Lung (tissue), 12 donors: ENCODE results near the gene DIS3L. TPM values are rescaled to one million over a fixed set of nuclear protein-coding genes. Genes with fewer than 3 reads are reported as not detected.
"Not testable (repeated sequence)": the region's sequence is repeated elsewhere in the genome, so short reads cannot be mapped to it uniquely, and the experiment has no call there.

Source experiments
- ATAC-seq: fragments of 200-7000 bp; cut with Tn5 transposase; one replicate; pipeline ENCODE4 v1.9.1; 2020; ENCODE audit warnings: moderate number of reproducible peaks; ENCODE audit not compliant: insufficient read depth, low FRiP score
- DNase-seq, 3 donors: peaks; one replicate each; pipeline ENCODE4 v3.0.0-alpha.2; 2013 to 2017
- H3K27ac ChIP-seq, 2 donors: one replicate each; pipeline ENCODE4 v1.5.1; 2013; ENCODE audit warnings: mild to moderate bottlenecking in 2 of 2, moderate library complexity in 2 of 2, control low read depth in 1 of 2, inconsistent platforms in 1 of 2, low read depth in 1 of 2, low read length in 1 of 2
- H3K27me3 ChIP-seq, 3 donors: one replicate each; pipeline ENCODE4 v1.5.1; 2013; ENCODE audit warnings: low read length in 2 of 3; ENCODE audit not compliant: control insufficient read depth in 3 of 3, insufficient read depth in 3 of 3
- H3K36me3 ChIP-seq, 4 donors: one replicate each; pipeline ENCODE4 v1.5.1; 2013; ENCODE audit warnings: low read length in 4 of 4, mild to moderate bottlenecking in 1 of 4, moderate library complexity in 1 of 4; ENCODE audit not compliant: control insufficient read depth in 4 of 4, insufficient read depth in 4 of 4
- H3K4me1 ChIP-seq, 5 donors: one replicate each; pipeline ENCODE4 v1.5.1; 2013; ENCODE audit warnings: low read length in 5 of 5, mild to moderate bottlenecking in 2 of 5, moderate library complexity in 1 of 5; ENCODE audit not compliant: control insufficient read depth in 5 of 5, insufficient read depth in 5 of 5
- H3K4me3 ChIP-seq: one replicate; pipeline ENCODE4 v1.5.1; 2013; ENCODE audit warnings: mild to moderate bottlenecking, control low read depth, moderate library complexity
- H3K9ac ChIP-seq, 2 donors: one replicate each; pipeline ENCODE4 v1.5.1; 2013; ENCODE audit warnings: low read length in 2 of 2, control low read depth in 1 of 2; ENCODE audit not compliant: insufficient read depth in 1 of 2
- H3K9me3 ChIP-seq, 4 donors: one replicate each; pipeline ENCODE4 v1.5.1; 2013; ENCODE audit warnings: low read length in 3 of 4, mild to moderate bottlenecking in 1 of 4, moderate library complexity in 1 of 4; ENCODE audit not compliant: control insufficient read depth in 4 of 4, insufficient read depth in 3 of 4
- CTCF ChIP-seq: IDR thresholded peaks from 2 replicates; pipeline ENCODE4 v1.5.1; 2012; ENCODE audit warnings: mild to moderate bottlenecking; ENCODE audit errors: control extremely low read depth, extremely low read depth
- WGBS, 2 donors: extraction: QIAGEN DNeasy Blood & Tissue Kit; methylation state at CpG; one replicate each; pipeline ENCODE4 v1.1.7; 2013; 5-methylcytosine and 5-hydroxymethylcytosine counted together
- polyA plus RNA-seq, 2 donors: library from polyadenylated mRNA; stranded (reverse); fragments of 200-250 nt; gene quantifications; one replicate each; pipeline ENCODE4 v1.2.1, GENCODE V29; 2013
- total RNA-seq, 2 donors: library from RNA; depleted of rRNA in 1 of 2; stranded (reverse); fragments of >200 nt in 1 of 2; gene quantifications; one replicate each; pipeline ENCODE4 v1.2.1, GENCODE V29; 2014 to 2021
- donor health status: control.
- donor health status: control.
- donor health status: Bipolar disorder and iron deficiency.
- donor health status: healthy.
- donor health status: DM: yes; HTN: yes; CAD: no.

DIS3L gene
- total and polyA plus RNA-seq, 4 donors = 8.0 to 43.7 (median 20.3) TPM

DNA sequence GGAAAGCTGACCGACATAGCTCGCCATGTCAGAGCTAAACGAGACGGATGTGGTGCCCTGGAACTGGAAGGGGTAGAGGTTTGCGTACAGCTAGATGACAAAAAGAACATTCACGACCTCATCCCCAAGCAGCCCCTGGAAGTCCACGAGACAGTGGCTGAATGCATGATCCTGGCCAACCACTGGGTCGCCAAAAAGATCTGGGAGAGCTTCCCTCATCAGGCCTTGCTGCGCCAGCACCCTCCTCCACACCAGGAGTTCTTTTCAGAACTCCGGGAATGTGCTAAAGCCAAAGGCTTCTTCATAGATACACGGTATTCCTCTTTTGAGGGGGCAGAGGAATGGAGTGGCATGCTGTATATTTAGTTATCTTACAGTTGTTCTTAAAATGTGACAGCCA, 32.7 kb downstream of the DIS3L start:
- TF ChIP-seq CTCF = no peak
- H3K9me3 ChIP-seq = no peaks in the 10 kb centered on the region
- no peaks in the 10 kb centered on the region for H3K27me3 ChIP-seq
- peaks cover 0 to 10% (median 0%) of the 10 kb centered on the region in 5 donors for H3K4me1 ChIP-seq
- DNase-seq = no peak
- 95 to 97% methylated on average over 11 of the region's 11 CpGs for WGBS, 2 donors
- H3K9ac ChIP-seq = no peak overlapping the region
- no peak for ATAC-seq
- no peak overlapping the region for H3K27ac ChIP-seq
- H3K4me3 ChIP-seq = no peak overlapping the region
- peaks cover 27 to 34% (median 32%) of the 10 kb centered on the region in 4 donors for H3K36me3 ChIP-seq

- 94% methylated on average over 4 of the region's 4 CpGs for WGBS, 2 donors
- H3K4me1 ChIP-seq = peaks cover 0 to 10% (median 0%) of the 10 kb centered on the region in 5 donors
- no peak for TF ChIP-seq CTCF
- H3K9me3 ChIP-seq = no peaks in the 10 kb centered on the region
- no peaks in the 10 kb centered on the region for H3K27me3 ChIP-seq
- no peak for ATAC-seq
- H3K27ac ChIP-seq = no peak overlapping the region
- no peak overlapping the region for H3K4me3 ChIP-seq
- peaks cover 24 to 30% (median 27%) of the 10 kb centered on the region in 4 donors for H3K36me3 ChIP-seq
- H3K9ac ChIP-seq = no peak overlapping the region
- DNase-seq = no peak
Measured at GRCh38 chr15:66327736-66328135, 34.4 kb downstream of the DIS3L start.

DNA sequence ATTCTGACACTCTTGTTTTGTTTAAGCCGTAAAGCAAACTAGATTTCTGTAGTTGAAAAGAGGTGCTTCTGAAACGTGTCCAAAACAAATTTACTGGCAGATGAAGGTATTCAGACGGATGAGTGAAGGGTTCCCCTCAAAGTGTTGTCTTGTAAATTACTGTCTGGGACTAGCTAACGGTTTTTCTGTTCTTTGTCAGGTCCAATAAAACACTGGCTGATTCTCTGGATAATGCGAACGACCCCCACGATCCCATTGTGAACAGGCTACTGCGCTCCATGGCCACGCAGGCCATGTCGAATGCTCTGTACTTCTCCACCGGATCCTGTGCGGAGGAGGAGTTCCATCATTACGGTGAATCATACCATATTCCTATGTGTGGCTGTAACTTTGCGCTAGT, 35.4 kb downstream of the DIS3L start:
- Histone ChIP-seq H3K36me3 (peaks cover 19 to 30% (median 25%) of the 10 kb centered on the region in 4 donors), H3K4me3 (no peak overlapping the region), H3K27me3 (no peaks in the 10 kb centered on the region), H3K9ac (no peak overlapping the region), H3K27ac (no peak overlapping the region), H3K4me1 (peaks cover 0 to 4% (median 0%) of the 10 kb centered on the region in 5 donors), H3K9me3 (no peaks in the 10 kb centered on the region)
- DNase-seq (no peak), ATAC-seq (no peak)
- WGBS, 2 donors = 95 to 96% methylated on average over 14 of the region's 14 CpGs
- TF ChIP-seq CTCF = no peak

GRCh38 chr15:66348530-66348929, 55.2 kb downstream of the DIS3L start:
- H3K36me3 ChIP-seq, H3K27ac ChIP-seq, H3K4me1 ChIP-seq, ATAC-seq, H3K27me3 ChIP-seq, H3K9ac ChIP-seq, DNase-seq, H3K4me3 ChIP-seq, H3K9me3 ChIP-seq: not testable (repeated sequence)
- WGBS, 2 donors = 61 to 85% methylated on average over 5 of the region's 5 CpGs
